ENCODE measurements around the gene BRICD5. TPM values are rescaled to one million over a fixed set of nuclear protein-coding genes. Genes with fewer than 3 reads are reported as not detected.

BRICD5 gene
- polyA plus RNA-seq, 3 donors from 2014 or later = 0.10 to 0.36 TPM; not detected in 1

DNA sequence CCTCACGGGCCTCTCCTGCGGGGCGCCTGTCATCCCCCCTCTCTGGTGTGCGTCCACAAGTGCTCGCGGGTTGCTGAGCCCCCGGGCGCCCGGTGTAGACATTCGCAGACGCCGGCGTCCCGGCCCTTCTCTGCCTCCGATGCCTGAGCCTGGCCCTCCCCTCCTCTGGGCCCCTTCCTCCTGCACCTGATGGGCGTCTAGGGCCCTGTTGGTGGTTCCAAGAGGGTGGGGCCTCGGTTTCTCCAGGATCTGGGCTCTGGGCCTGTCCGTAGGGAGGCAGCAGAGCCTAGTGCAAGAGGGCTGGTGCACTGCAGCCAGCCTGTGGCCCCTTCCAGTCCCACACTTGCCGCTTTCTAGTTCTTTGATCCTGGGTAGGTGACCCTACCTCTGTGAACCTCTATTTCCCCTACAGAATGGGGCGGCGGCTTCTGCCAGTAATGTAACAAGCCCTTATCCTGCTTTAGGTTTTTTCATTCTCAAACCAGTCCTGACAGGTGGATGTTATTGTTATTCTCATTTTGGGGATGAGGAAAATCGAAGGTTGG lies 13.4 kb upstream of the BRICD5 start:
- Mint-ChIP-seq H3K4me3 (peak overlapping the region; percentile 74 to 90 (median 78)), H3K36me3 (no peaks in the 10 kb centered on the region), H3K27me3 (ENCODE audit: low read depth in 3 of 3) (peaks cover 0 to 7% (median 3%) of the 10 kb centered on the region in 3 donors), H3K27ac (peak overlapping the region in 5 of 6 donors; percentile 62 to 83 (median 72)), H3K4me1 (peaks cover 20 to 27% of the 10 kb centered on the region in 2 donors), H3K9me3 (no peaks in the 10 kb centered on the region)
- no peak for DNase-seq

- H3K4me3 Mint-ChIP-seq = peak within 1 kb of the TSS; percentile 84 to 92 (median 90)
- H3K4me1 Mint-ChIP-seq = peaks cover 20 to 27% of the 10 kb centered on the region in 2 donors
- no peaks in the 10 kb centered on the region for H3K36me3 Mint-ChIP-seq
- DNase-seq = peak; percentile 99
- H3K27ac Mint-ChIP-seq = peak within 1 kb of the TSS; percentile 72 to 91 (median 86)
- peaks cover 0 to 7% (median 3%) of the 10 kb centered on the region in 3 donors for H3K27me3 Mint-ChIP-seq (ENCODE audit: low read depth in 3 of 3)
- H3K9me3 Mint-ChIP-seq = no peaks in the 10 kb centered on the region
These were observed 12.7 kb upstream of the BRICD5 start, which contains the start of gene E4F1 for GRCh38 chr16:2223221-2223941. Gene E4F1, plus strand, starts transcription at chr16:2223591. Its CDS starts 23 bp downstream, at chr16:2223614.

DNA sequence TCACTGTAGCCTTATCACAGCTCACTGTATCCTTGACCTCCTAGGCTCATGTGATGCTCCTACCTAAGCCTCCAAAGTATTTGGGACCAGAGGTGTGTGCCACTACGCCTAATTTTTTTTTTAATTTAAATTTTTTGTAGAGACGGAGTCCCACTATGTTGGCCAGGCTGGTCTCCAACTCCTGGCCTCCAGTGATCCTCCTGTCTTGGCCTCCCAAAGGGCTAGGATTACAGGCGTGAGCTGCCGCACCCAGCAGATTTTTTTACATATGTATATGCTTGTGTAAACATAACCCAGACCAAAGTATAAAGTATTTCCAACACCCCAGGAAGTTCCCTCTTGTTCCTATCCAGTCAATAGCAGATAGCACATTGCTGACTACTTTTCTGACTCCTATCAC lies 5.7 kb upstream of the BRICD5 start:
- Mint-ChIP-seq H3K4me3 (peak overlapping the region; percentile 44 to 58 (median 56)), H3K27ac (peak overlapping the region in 1 of 6 donors; percentile 40), H3K36me3 (no peaks in the 10 kb centered on the region), H3K4me1 (peaks cover 13 to 18% of the 10 kb centered on the region in 2 donors), H3K9me3 (no peaks in the 10 kb centered on the region), H3K27me3 (ENCODE audit: low read depth in 3 of 3) (peaks cover 4 to 13% (median 8%) of the 10 kb centered on the region in 3 donors)
- DNase-seq = no peak

- no peaks in the 10 kb centered on the region for H3K9me3 Mint-ChIP-seq
- H3K4me1 Mint-ChIP-seq = peaks cover 13 to 18% of the 10 kb centered on the region in 2 donors
- DNase-seq = no peak
- peak within 1 kb of the TSS; percentile 75 to 91 (median 88) for H3K27ac Mint-ChIP-seq
- peak within 1 kb of the TSS; percentile 86 to 92 (median 88) for H3K4me3 Mint-ChIP-seq
- no peaks in the 10 kb centered on the region for H3K36me3 Mint-ChIP-seq
- H3K27me3 Mint-ChIP-seq (ENCODE audit: low read depth in 3 of 3) = peaks cover 4 to 13% (median 8%) of the 10 kb centered on the region in 3 donors
These were observed 4.0 kb upstream of the BRICD5 start, which contains the start of gene PGP for GRCh38 chr16:2214719-2214968. Gene PGP, minus strand, starts transcription at chr16:2214840. Its CDS starts 63 bp downstream, at chr16:2214777.

DNA sequence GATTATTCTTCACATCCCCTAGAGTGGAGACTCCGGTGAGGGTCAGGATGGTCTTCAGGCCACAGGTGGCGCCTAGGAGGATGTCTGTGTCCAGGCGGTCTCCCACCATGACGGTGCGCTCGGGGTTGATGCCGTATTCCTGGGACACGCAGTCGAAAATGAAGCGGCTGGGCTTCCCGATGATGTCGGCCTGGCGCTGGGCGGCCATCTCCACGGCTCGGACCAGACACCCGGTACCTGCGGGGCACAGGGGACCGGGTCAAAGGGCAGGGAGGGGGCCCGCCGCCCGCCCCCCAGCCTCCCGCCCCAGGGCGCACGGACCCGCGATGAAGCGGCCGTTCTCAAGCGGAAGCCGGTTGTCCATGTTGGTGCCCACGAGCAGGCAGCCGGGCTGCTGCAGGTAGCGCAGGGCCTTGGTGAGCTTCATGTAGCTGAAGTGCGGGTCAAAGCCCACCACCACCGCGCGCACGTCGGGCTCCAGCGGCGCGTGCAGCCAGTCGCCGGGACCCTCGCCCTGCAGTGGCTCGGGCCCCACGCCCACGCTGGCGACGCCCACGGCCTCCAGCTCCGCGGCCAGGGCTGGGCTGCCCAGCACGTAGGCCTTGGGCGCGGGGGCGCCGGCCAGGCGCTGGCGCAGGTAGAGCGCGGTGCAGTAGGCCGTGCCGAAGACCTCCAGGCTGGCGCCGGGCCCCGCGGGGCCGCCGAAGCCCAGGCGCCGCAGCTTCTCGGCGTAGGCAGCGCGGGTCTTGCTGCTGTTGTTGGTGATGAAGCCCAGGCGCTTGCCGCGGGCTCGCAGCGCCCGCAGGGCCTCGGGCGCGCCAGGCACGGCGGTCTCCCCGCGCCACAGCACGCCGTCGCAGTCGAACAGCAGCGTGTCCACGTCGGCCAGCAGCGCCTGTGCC lies 3.4 kb upstream of the BRICD5 start:
- DNase-seq = no peak
- peaks cover 4 to 13% (median 8%) of the 10 kb centered on the region in 3 donors for H3K27me3 Mint-ChIP-seq (ENCODE audit: low read depth in 3 of 3)
- H3K9me3 Mint-ChIP-seq = no peaks in the 10 kb centered on the region
- peak overlapping the region in 2 of 6 donors; percentile 34 to 42 for H3K27ac Mint-ChIP-seq
- H3K4me3 Mint-ChIP-seq = peak overlapping the region; percentile 70 to 76 (median 74)
- no peaks in the 10 kb centered on the region for H3K36me3 Mint-ChIP-seq
- H3K4me1 Mint-ChIP-seq = peaks cover 13 to 18% of the 10 kb centered on the region in 2 donors

DNA sequence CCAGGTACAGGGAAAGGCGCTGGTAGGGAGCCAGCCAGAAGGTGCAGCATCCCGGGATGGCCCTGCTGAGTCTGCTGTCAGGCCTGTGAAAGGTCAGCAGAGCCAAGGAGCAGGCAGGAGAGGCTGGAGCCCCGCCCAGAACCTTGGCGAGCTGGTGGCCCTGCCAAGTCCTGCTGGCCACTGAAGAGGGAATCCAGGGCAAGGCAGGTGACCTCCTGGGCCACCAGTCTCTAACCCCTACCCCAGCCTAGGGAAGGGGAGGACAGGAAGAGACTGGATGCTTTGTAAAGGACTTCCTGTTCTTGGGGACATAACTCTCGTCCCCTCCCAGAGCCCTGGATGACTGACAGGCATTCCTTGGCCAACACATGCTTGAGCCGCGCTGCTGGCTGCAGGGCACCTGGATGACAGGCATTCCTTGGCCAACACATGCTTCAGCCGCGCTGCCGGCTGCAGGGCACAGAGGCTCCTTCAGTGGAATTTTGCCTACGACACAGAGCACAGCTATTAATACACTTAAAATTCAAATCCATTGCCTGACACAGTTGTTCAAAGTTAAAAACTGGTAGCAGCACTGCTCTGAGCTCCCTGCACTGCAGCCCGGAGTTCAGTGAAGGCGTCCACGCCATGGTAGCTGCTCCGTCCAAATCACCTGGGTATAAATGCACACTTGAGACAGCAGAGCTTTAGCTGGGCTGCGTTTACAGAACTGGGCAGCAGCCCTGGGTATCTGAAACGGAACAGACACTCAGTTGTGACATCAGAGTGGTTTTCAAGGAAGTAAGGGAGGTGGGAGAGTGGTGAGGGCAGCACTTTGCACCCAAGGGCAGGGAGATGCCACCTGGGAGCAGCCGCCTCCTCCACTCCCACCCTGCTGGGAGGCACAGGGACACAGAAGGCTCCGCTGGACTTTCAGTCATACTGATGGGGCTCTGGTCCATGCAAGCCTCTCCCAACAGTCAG lies 2.0 kb upstream of the BRICD5 start:
- Mint-ChIP-seq H3K4me3 (peak overlapping the region; percentile 70 to 76 (median 74)), H3K27ac (peak overlapping the region in 1 of 6 donors; percentile 71)

GRCh38 chr16:2211923-2212347 lies 1.3 kb upstream of the BRICD5 start:
- peaks cover 4 to 13% (median 11%) of the 10 kb centered on the region in 3 donors for H3K27me3 Mint-ChIP-seq (ENCODE audit: low read depth in 3 of 3)
- peaks cover 19 to 24% of the 10 kb centered on the region in 2 donors for H3K4me1 Mint-ChIP-seq
- peak overlapping the region in 1 of 6 donors; percentile 40 for H3K27ac Mint-ChIP-seq
- H3K9me3 Mint-ChIP-seq = no peaks in the 10 kb centered on the region
- DNase-seq = no peak
- peaks cover 0 to 6% (median 0%) of the 10 kb centered on the region in 3 donors for H3K36me3 Mint-ChIP-seq
- peak overlapping the region in 3 of 5 donors; percentile 17 to 36 (median 33) for H3K4me3 Mint-ChIP-seq

More for the DNA sequence above, 2.0 kb upstream of the BRICD5 start:
- H3K36me3 Mint-ChIP-seq = peaks cover 0 to 2% (median 0%) of the 10 kb centered on the region in 3 donors
- no peaks in the 10 kb centered on the region for H3K9me3 Mint-ChIP-seq
- peaks cover 4 to 13% (median 8%) of the 10 kb centered on the region in 3 donors for H3K27me3 Mint-ChIP-seq (ENCODE audit: low read depth in 3 of 3)
- DNase-seq = no peak
- H3K4me1 Mint-ChIP-seq = peaks cover 15 to 19% of the 10 kb centered on the region in 2 donors

- H3K36me3 Mint-ChIP-seq = peaks cover 0 to 6% (median 0%) of the 10 kb centered on the region in 3 donors
- H3K9me3 Mint-ChIP-seq = no peaks in the 10 kb centered on the region
- peaks cover 4 to 17% (median 12%) of the 10 kb centered on the region in 3 donors for H3K27me3 Mint-ChIP-seq (ENCODE audit: low read depth in 3 of 3)
- H3K4me3 Mint-ChIP-seq = no peak overlapping the region
- no peak overlapping the region for H3K27ac Mint-ChIP-seq
- H3K4me1 Mint-ChIP-seq = peaks cover 24% of the 10 kb centered on the region in 2 donors
- DNase-seq = no peak
These were observed 692 bp downstream of the BRICD5 start for GRCh38 chr16:2210009-2210332.

DNA sequence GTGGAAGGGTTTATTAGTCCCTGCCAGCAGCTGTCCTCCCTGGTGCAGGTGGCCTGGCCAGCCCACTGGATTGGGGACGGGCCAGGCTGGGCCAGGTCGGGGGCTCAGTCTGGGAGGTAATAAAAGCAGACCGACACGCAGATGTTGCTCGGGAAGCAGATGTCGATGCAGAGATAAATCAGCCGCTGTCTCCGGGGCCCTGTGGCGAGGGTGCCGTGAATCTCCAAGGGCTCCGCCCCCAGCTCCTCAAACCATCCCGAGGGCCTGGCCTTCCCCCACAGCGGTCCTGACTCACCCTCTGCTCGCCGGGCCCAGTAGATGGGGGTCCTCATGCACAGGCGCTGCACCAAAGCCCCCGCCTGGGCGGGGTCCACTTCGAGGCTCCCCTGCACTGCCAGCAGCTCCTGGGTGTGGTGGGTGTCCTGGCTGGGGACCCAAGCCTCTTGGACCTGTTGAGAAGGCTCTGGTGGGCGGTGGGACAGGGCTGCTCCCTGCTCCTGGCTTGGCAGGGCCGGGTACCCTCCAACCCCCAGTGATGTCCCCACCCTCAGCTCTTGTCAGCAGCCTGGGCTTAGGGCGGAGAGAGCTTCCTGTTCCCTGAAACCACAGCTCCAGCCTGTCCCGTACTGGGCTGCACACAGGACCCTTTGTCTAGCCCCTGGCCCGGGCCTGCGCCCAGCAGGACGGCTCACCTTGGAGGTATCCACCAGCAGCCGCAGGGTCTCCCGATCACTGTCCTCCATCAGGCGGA lies 1.2 kb downstream of the BRICD5 start:
- no peak for DNase-seq
- H3K27ac Mint-ChIP-seq = no peak overlapping the region
- no peaks in the 10 kb centered on the region for H3K9me3 Mint-ChIP-seq
- no peak overlapping the region for H3K4me3 Mint-ChIP-seq
- peaks cover 2 to 17% (median 10%) of the 10 kb centered on the region in 3 donors for H3K27me3 Mint-ChIP-seq (ENCODE audit: low read depth in 3 of 3)
- H3K36me3 Mint-ChIP-seq = peaks cover 0 to 6% (median 0%) of the 10 kb centered on the region in 3 donors
- peaks cover 29 to 30% of the 10 kb centered on the region in 2 donors for H3K4me1 Mint-ChIP-seq

DNA sequence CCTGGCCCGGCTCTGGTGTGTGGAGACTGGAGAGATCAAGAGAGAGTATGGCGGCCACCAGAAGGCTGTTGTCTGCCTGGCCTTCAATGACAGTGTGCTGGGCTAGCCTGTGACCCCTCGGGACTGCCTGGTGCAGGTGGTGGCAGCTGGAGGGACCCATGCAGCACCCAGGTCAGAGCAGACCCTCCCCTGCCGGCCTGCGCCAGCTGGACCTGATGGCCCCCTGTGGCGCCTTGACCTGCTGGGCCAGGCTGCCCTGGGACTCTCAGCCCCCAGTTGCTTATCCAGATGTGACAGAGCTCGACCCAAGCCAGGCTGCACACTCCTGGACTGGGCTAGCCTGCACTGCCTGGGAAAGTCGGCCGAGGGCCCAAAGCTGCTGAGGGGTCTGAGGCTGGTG lies 1.9 kb downstream of the BRICD5 start:
- Mint-ChIP-seq H3K36me3 (peaks cover 0 to 6% (median 0%) of the 10 kb centered on the region in 3 donors), H3K4me3 (no peak overlapping the region), H3K4me1 (peaks cover 31% of the 10 kb centered on the region in 2 donors)

GRCh38 chr16:2208308-2208707 lies 2.4 kb downstream of the BRICD5 start:
- peaks cover 26 to 29% of the 10 kb centered on the region in 2 donors for H3K4me1 Mint-ChIP-seq
- H3K9me3 Mint-ChIP-seq = no peaks in the 10 kb centered on the region
- no peak for DNase-seq
- no peak overlapping the region for H3K4me3 Mint-ChIP-seq
- peaks cover 5 to 16% (median 7%) of the 10 kb centered on the region in 3 donors for H3K27me3 Mint-ChIP-seq (ENCODE audit: low read depth in 3 of 3)
- H3K36me3 Mint-ChIP-seq = peaks cover 0 to 6% (median 0%) of the 10 kb centered on the region in 3 donors
- no peak overlapping the region for H3K27ac Mint-ChIP-seq

More for the DNA sequence above, 1.9 kb downstream of the BRICD5 start:
- no peak overlapping the region for H3K27ac Mint-ChIP-seq
- no peak for DNase-seq
- H3K27me3 Mint-ChIP-seq (ENCODE audit: low read depth in 3 of 3) = peaks cover 2 to 17% (median 10%) of the 10 kb centered on the region in 3 donors
- H3K9me3 Mint-ChIP-seq = no peaks in the 10 kb centered on the region

- H3K4me1 Mint-ChIP-seq = peaks cover 22 to 26% of the 10 kb centered on the region in 2 donors
- peaks cover 0 to 6% (median 0%) of the 10 kb centered on the region in 3 donors for H3K36me3 Mint-ChIP-seq
- H3K4me3 Mint-ChIP-seq = peak overlapping the region in 4 of 5 donors; percentile 44 to 73 (median 63)
- H3K27ac Mint-ChIP-seq = peak overlapping the region in 5 of 6 donors; percentile 25 to 69 (median 62)
- peaks cover 5 to 12% (median 7%) of the 10 kb centered on the region in 3 donors for H3K27me3 Mint-ChIP-seq (ENCODE audit: low read depth in 3 of 3)
- no peak for DNase-seq
- H3K9me3 Mint-ChIP-seq = no peaks in the 10 kb centered on the region
These were observed 2.8 kb downstream of the BRICD5 start for GRCh38 chr16:2207872-2208271.
